Measurements from ENCODE around the gene OR2C3.

The OR2C3 gene

DNA sequence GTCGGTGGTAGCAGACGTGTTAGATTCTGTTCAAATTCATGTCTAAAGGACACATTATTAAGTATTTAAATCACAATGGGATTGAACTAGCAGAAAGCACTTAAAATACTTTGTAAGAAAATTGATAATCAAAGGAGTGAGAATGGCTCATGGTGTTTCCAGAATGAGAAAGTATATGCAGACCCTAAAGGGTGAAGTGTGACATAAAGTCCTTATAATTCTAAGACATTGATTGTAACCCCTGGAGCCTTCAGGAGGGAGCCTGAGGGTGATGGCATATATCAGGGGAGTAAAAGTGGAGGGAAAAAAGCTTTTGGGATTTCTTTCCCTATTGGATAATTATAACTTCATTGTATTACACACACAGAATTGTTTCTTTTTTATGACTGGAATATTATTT lies at the start of gene OR2C3:
Gene OR2C3, minus strand, starts transcription at position 101 of the 400 bp plus-strand sequence. CDS start 3,929 bp downstream, outside the sequence.
- in situ Hi-C loops (cut with HindIII; ENCODE audit: low sequenced_read_pairs) = no loop called here

DNA sequence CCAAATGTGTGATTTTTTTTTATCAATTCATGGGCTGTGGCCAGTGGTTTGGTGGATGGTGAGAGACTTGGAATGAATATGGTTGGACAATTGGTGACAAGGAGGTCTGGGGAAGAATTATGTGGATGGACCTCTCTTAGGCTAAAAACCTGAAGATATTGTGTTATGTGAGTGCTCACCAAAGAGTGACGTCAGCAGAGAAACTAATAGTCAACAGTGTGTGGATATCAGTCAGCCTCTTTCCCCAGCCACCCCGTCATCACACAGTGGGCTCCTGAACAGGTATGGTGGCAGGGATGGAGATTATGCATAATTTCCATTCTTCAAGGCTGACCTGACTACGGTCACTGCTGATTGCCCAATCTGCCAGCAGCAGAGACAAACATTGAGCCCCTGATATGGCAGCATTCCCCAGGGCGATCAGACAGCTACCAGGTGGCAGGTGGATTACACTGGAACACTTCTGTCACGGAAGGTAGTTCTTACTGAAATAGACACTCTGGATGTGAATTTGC lies 42.8 kb upstream of the OR2C3 start:
- in situ Hi-C loops (cut with HindIII; ENCODE audit: low sequenced_read_pairs) = loop anchor here (10.0 kb wide), 1 partner anchor 184 kb away; no protein-coding TSS in a partner anchor

- in situ Hi-C loops (cut with HindIII; ENCODE audit: low sequenced_read_pairs) = loop anchor here (10.0 kb wide), 1 partner anchor 182 kb away; no protein-coding TSS in a partner anchor
Observed at GRCh38 chr1:247576514-247576913, 40.3 kb upstream of the OR2C3 start.

DNA sequence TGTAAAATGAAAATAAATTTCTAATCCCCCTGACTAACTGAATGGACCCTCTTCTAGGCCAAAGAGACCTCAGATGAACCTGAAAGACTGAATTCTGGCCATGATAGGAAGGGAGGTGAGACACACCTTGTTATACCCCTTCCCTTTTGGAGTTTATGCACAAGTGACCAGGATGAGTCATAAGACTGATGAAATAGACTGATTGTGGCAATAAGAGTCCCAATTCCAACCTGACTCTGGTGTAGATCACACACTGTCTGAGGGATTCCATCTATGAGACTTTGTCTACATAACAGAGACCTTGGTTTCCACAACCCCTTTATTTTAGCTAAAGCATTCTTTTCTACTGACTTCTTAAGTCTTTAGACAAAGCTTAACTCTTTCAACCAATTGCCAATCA lies 38.4 kb upstream of the OR2C3 start:
- in situ Hi-C loops (cut with HindIII; ENCODE audit: low sequenced_read_pairs) = loop anchor here (10.0 kb wide), 1 partner anchor 180 kb away; no protein-coding TSS in a partner anchor

DNA sequence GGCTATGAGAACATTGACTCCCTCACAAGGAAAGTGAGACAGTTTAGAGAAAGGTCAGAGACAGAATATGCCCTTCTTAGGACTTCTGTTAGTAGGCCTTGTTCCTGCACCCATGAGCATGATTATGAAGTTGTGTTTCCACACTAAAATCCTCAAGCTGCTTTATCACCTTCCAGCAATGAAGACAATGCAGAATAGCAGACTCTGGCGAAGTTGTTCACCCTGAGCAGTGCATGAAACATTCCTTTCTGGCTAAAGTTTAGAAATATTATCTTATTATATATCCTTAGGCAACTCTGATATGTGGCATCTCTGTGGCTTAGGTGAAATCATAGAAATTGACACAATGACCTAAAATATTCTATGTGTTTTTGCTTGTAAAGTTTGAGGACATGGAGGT lies 38.0 kb upstream of the OR2C3 start:
- in situ Hi-C loops (cut with HindIII; ENCODE audit: low sequenced_read_pairs) = loop anchor here (10.0 kb wide), 1 partner anchor 179 kb away; no protein-coding TSS in a partner anchor

DNA sequence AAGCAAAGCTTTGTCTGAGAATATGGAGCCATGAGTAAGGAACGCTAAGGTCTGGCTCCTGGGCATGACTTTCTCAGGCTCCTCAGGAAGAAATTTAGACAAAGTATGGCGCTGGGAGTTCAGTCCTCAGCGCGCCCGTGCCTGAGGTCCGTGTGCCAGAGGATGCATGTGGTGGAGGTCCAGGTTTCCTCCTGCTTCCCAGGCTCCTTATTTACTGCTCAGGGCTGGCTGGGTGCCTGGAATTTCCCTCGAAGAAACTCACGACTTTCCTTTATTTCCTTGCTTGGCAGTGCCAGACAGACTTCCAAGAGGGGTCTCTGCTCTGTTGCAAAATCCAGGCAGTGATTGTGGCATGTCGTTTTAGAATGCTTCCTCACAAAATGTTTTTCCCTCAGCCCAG lies 26.0 kb upstream of the OR2C3 start:
- in situ Hi-C loops (cut with HindIII; ENCODE audit: low sequenced_read_pairs) = no loop called here

- in situ Hi-C loops (cut with HindIII; ENCODE audit: low sequenced_read_pairs) = no loop called here
Observed at GRCh38 chr1:247561711-247562110, 25.5 kb upstream of the OR2C3 start.

DNA sequence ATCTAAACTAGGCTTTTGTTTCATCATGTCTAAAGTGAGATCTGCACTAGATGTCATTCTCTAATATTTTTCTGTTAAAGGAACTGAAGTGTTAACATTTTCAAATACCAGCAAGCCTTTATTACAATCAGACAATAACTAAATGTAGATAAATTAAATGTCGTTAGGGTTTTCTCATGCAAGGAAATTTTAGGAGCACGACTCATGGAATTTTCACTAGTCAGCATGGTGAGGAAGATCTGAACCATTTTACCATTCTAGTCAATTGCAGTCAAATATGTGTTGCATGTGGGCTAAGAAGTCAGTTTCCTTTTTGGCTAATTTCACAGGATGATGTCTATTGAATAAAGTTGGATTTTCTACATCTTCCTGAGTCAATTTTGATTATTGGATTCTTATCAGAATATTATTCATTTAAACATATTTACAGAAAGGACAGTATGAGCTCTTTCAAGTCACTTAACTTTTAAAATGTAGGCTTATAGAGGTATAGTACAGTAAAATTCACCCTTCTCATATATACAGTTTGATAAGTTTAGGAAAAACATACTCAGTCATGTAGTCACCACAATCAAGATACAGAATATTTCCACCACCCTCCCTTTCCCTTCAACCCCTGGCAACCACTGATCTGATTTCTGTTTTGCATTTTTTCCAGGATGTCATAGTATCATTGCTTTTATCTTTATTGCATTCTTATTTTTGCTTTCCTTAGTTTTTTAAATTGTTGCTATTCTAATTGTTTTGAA lies 21.9 kb upstream of the OR2C3 start:
- in situ Hi-C loops (cut with HindIII; ENCODE audit: low sequenced_read_pairs) = no loop called here

DNA sequence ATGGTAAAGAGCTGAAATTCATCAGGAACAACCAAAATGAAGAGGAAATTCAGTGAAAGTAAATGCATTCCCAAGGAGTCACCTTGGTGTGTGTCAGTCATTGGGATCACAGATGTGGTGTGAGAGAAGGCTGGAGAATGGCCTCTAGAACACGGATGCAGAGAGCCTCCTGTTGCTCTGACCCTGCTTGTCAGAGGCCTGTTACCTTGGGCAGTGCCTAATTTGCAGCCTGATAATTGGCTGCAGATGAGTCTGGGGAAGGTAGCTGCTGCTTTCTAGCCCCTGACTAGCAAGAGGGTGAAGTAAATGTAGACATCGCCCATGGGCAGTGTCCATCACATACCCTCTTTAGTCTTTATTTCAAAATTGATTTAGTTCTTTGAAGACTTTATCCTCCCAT lies 16.0 kb upstream of the OR2C3 start:
- in situ Hi-C loops (cut with HindIII; ENCODE audit: low sequenced_read_pairs) = no loop called here

- in situ Hi-C loops (cut with HindIII; ENCODE audit: low sequenced_read_pairs) = no loop called here
Observed at GRCh38 chr1:247551721-247552120, 15.5 kb upstream of the OR2C3 start.

DNA sequence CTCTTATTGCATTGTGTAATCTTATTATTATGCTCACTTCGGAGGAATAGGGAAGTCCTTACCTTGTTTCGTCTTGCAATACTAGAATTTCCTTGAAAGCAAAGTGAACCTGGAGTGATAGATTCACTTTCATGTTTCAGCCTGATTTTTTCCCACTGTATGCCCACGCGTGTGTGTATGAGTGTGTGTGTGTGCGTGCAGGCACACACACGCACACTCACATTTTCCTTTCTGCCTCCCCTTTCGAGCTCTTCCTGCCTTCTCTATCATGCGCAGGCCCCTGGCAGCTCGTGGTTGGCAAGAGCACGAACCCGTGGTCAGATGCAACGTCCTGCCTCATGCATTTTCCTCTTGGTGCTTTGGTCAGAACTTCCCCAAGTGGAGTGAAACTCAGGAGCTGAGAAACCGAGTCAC lies 12.5 kb upstream of the OR2C3 start, which contains the start of gene GCSAML:
Gene GCSAML, plus strand, starts transcription at position 366 of the 414 bp plus-strand sequence. CDS start 58 bp downstream, outside the sequence.
- in situ Hi-C loops (cut with HindIII; ENCODE audit: low sequenced_read_pairs) = no loop called here

DNA sequence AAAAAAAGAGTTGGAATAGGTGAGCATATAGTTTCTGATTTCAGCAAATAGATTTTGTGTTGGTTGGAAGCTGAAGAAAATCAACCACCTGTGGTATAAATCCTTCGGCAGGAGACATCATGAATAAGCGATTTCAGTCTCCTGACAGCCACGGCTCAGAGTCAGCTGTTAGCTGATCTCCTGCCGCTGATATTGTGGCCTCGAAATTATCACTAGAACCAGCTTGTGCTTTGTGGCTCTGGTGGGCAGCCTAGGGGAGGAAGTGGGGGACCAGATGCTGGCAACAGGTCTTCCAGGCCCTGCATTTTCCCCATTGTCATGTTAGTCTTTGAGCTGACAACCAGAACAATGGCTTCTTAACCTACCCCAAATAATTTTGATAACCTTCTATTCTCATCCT lies 11.9 kb upstream of the OR2C3 start:
- in situ Hi-C loops (cut with HindIII; ENCODE audit: low sequenced_read_pairs) = no loop called here

DNA sequence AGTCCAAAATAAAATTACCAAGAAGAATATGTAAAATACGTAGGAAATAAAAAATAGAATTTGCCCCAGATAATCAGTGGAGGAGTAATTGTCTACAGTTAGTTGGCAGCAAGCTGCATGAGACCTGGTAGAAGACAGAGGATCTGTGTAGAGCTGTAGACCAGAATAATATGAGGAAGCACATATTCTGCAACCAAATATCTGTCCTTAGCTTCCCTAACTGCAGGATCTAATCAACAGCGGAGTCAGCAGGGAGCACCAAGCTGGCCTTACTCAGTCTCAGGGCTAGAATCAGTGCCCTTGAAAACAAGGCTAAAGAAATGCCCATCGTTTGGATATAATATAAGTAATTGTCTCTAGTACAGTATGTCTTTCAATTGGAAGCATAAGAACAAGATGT lies 6.6 kb upstream of the OR2C3 start:
- in situ Hi-C loops (cut with HindIII; ENCODE audit: low sequenced_read_pairs) = no loop called here

- in situ Hi-C loops (cut with HindIII; ENCODE audit: low sequenced_read_pairs) = no loop called here
Observed at GRCh38 chr1:247540581-247540980, 4.3 kb upstream of the OR2C3 start.

- in situ Hi-C loops (cut with HindIII; ENCODE audit: low sequenced_read_pairs) = no loop called here
Observed at GRCh38 chr1:247539215-247539614, 3.0 kb upstream of the OR2C3 start.

GRCh38 chr1:247538561-247538960 lies 2.3 kb upstream of the OR2C3 start:
- in situ Hi-C loops (cut with HindIII; ENCODE audit: low sequenced_read_pairs) = no loop called here

DNA sequence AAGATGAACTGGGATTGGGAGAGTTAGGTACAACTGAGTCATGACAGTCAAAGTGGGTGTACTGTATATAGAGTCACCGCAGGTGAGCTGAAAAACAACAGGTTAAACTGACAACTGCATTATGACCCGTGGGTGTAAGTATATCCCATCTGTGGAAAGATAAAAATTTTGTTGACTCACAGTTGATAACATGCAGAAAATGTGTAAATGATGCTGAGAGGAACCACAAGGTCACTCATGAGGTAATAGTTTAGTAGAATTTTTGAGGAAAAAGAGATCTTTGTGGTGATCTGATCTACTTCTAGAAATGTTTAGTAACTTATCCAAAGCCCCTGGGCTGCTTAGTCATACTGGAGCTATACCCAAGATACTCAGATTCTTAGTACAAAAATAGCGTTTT lies 838 bp downstream of the OR2C3 start:
- in situ Hi-C loops (cut with HindIII; ENCODE audit: low sequenced_read_pairs) = no loop called here

- in situ Hi-C loops (cut with HindIII; ENCODE audit: low sequenced_read_pairs) = no loop called here
Observed at GRCh38 chr1:247531937-247532336, 4.3 kb downstream of the OR2C3 start.

DNA sequence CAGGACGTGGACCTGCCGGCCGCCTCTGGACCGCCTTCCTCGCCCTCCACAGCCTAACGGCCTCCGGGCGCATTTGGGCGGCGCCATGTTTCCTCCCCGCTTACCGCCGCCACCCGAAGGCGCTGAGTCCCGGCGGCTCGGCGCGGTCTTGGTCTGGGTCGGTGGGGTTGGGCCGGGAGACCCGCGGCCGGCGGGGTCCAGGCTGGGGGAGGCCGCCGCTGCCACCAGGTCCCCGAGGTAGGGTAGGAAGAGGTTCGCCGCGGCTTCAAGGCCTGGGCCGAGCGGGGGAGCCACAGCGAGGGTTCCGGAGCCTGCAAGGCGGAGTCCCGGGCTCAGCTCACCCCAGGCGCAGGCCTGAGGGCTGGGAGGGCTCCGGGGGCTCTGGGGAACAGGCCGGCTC lies 5.5 kb downstream of the OR2C3 start:
- in situ Hi-C loops (cut with HindIII; ENCODE audit: low sequenced_read_pairs) = no loop called here

DNA sequence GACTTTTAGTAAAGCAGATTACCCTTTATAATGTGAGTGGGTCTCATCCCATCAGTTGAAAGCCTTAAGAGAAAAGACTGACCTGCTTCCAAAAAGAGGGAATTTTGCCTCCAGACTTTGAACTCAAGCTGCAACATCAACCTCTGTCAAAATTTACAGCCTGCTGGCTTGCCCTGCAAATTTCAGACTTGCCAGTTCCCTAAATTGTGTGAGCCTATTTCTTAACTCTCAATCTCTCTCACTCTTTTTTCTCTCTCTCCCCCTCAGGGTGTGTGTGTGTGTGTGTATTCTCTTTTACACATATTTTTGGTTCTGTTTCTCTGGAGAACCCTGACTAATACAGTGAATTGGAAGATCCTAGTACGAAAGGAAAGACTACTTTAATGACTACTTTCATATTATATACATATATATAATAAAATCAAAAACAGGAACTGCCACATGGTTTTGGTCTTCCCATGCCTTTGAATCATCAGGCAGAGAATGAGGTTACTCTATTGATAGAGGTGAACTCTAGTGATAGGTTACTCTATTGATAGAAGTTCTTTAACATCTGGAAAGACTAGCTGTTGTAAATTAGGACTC lies 6.4 kb downstream of the OR2C3 start:
- in situ Hi-C loops (cut with HindIII; ENCODE audit: low sequenced_read_pairs) = no loop called here

GRCh38 chr1:247528812-247529474 lies 7.3 kb downstream of the OR2C3 start:
- in situ Hi-C loops (cut with HindIII; ENCODE audit: low sequenced_read_pairs) = no loop called here

Data from endothelial cell of hepatic sinusoid (primary cell).